Measurements from ENCODE around the gene UBE2R2.

GRCh38 chr9:33942471-33943083 lies 125.6 kb downstream of the UBE2R2 start:
- TF ChIP-seq CTCF (IDR thresholded peaks at IDR 0.05; ENCODE audit: poor library complexity), result peak; percentile 23
- no peak for TF ChIP-seq EZH2phosphoT487 (IDR thresholded peaks at IDR 0.05; ENCODE audit: low read depth, severe bottlenecking, unreplicated experiment)

All from hepatocyte (in vitro differentiated cells).